DMS53 (cell line): ENCODE results near the gene CGB1.
A peak's percentile ranks its signal among the peaks of the same experiment; 100 is the strongest.

Source experiments
- DNase-seq: peaks from one replicate; lab custom pipeline; 2025; lab: John Stamatoyannopoulos, UW

Gene CGB1

DNA sequence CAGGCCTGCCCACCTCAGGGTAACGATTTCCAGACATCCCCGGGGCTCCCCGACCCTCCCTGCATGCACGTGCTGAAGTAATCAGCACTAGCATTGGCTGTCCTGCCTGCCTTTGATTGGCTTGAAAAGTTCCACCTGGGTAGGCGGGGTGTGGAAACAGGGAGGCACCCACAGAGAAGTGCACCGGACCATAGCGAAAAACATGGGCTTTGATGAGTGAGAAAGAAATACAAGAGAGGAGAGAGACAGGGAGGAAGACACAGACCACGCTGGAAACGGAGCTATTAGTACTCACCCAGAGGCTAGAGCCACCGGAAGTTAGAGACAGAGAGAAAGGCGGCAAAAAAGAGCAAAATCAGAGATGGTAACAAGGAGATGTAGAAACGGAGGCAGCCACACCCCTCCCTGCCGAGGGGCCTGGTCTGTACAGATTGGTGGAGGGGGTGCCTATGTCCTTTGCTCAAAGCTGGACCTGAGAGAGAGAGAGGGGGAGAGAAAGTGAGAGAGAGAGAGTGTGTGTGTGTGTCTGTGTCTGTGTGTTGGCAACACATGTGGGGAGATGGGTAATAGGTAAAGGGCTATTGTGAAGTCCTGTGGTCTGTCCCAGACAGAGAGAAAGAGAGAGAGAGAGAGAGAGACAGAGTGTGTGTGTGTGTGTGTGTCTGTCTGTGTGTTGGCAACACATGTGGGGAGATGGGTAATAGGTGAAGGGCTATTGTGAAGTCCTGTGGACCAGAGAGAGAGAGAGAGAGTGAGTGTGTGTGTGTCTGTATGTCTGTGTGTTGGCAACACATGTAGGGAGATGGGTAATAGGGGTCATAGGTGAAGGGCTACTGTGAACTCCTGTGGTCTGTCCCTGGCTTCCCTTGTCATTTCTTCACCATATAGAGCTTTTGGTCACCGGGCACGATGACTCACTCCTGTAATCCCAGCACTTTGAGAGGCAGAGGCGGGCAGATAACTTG lies 15.5 kb downstream of the CGB1 start:
- DNase-seq: peak; percentile 41

DNA sequence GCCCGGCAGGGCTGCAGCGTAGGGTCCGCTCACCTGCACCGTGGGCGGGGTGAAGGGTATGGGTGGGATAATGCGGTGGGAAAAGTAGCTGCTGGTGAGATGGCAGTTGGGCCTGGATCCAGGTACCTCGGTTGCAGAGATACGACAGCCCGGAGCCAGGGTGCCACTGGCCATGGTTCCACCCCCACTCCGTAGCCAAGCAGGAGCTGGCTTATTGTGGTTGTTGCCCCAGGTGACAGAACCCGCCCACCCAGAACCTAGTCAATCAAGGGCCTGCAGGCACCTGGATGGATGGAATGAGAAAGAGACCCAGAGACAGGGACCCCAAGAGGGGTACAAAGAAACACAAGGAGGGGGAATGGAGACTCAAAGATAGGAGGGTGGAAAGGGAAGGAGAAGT lies 16.4 kb downstream of the CGB1 start:
- DNase-seq: no peak

DNA sequence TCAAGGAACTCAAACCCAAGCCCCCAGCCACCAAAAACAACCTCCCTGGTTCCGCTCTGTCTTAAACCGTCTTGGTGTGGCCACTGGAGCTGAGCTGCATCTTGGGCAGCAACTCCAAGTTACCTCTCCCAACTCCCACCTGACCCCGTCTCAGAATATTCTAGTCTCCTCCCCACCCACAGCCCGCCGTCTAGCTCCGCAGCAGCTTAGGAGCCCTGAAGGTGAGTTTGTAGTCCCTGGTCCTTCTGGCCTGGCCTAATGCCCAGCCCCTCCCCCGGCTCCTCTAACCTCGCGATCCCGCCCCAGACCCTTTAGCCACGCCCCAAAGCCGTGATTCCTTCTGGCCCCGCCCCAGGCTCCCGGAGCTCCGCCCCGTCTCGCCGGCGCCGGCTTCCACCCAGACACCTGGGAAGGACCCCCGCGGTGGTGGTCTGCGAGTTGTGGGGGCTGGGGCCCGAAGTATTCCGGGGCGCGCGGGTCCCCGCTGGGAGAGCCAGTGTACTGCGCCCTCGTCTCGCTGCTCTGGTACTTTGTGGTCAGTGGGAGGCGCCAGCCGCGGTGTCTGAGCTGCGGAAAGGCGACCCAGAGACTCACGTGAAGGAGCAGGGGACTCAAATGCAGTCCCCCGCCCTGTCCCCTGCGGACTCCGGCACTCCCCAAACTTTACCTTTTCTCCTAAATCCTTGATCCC lies 17.3 kb downstream of the CGB1 start:
- peak; percentile 84 for DNase-seq

DNA sequence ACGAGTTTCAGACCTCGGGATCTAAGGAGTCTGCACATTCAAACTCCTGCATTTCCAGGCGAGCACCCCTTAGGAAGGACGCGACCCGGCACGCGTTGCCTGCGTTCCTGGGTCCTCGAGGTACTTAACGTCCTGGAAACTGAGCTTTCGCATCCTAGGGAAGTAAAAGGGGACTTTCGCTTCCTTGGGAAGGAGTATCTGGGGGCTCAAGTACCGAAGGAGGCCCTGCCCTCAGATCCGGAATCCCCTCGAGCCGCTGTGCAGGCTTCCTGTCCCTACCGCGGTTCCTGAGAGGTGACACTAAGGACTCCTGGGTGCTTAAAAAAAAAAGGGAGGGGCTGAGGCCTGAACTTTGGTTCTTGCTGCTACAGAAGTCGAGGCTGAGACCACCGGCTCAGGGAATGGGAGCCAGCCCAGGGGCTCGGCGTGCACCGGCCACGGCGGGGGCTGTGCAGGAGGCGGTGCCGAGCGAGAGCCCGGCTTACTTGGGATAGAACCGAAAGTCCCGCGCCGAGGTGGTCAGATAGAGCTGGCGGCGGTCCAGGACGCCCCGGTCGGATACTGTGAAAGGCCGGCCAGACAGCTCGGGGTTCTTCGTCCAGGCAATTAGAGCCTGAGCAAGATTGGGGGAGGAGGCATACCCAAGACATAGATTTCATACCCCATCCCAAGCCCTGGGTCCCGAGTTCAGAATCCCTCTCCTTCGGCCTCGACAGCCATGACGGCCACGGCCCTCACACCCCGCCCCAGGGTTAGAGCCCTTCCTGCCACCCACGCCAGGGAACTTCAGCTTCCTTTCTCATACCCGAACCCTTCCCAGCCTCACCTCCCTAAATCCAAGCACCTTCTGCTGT lies 18.1 kb downstream of the CGB1 start:
- DNase-seq: peak; percentile 56

DNA sequence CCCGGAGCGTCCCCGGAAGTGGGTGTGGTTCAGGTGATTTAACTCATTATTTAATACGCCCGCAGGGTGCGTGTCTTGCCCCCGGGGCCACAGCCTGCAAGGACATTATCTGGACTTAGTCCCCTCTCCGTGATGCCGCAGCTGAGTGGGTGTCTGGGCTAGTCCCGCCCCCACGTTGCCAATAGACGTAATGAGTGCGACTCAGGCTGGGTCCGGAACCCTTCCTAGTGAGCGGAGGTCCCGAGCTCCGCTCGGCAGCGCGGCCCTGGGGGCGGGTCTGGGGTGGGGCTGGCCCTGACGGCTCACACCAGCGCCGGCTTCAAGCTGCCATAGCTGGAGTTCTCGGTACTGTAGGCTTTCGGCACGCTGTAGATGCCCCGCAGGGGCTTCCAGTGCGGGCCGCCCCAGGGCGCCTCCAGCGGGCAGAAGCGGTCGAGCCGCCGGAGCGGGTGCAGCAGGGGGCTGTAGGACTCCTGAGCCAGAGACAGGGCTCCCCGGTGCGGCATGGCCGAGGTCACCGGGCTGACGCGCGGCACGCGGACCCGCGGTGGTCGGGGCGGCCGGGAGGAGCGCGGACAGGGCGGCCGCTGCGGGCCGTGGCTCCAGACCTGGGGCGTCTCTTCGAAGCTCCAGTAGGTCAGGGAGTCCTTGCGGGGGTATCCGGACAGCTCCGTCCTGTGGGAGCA lies 18.9 kb downstream of the CGB1 start:
- peak; percentile 84 for DNase-seq

DNA sequence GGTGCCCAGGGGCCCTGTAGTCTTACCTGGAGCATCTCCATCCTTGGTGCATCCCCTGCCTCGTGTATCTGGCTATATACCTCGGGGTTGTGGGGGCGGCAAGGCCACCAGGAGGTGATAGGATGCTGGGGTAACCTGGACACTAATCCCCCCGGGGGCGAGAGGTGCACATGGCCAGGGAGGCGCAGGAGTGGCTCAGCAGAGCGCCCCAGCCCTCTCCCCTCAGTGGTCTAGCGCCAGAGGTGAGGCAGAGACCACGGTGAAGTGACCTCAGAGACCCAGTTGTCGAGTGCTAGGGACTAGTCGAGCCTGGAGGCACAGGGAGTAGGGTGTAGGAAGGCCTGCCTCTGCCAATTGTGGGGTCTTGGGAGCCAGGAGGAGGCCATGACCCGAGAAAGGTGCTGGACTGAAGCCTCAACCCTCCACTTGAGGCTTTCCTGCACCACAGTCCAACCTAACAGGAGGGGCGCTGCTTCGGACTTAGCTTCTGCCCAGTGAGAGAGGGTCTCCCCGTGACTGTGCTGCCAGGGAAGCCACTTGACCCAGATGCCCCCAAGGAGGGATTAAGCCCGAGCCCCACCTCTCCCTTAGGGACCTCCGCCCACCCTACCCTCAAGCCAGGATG lies 19.5 kb downstream of the CGB1 start, which contains the start of gene LHB:
TSS of gene LHB (minus strand) at position 51 of the 625 bp plus-strand sequence. CDS start at position 41, 10 bp downstream.
- peak; percentile 42 for DNase-seq

DNA sequence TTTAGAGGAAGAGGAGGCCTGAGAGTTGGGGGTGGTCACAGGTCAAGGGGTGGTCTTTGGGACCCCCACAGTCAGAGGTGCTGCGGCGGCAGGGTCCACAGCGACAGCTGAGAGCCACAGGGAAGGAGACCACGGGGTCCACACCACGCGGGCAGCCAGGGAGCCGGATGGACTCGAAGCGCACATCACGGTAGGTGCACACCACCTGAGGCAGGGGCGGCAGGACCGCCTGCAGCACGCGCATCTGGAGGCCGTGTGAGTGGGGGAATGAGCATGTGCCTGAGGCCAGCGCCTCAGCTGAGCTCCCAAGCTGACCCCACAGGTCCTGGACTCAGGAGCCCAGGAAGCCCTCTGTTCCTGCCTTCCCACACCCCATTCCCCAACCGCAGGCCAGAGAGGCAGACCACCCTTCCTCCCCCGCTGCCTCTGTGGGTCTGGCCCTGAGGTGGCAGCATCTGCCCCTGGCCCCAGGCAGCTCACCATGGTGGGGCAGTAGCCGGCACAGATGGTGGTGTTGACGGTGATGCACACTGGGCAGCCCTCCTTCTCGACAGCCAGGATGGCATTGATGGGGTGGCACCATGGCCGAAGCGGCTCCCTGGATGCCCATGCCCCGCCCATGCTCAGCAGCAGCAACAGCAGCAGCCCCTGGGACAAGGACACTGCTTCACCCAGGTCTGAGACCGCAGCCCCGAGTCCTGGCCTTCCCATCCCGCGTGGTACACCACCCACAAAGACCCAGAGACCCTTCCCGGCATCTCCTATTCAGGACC lies 20.4 kb downstream of the CGB1 start:
- DNase-seq: no peak

DNA sequence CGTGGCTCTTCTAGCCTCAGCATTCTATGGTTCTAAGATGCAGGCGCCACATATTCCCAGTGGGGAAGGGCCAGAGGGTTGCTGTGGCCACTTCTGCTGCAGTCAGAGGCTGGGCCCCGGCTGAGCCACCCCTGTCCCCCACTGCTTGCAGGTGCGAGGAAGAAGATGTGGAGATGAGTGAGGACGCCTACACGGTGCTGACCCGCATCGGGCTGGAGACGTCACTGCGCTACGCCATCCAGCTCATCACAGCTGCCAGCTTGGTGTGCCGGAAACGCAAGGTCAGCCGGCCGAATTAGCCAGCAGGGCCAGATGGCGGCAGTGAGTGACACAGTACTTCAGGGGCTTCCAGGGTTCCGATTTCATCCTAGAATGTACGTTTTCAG lies 21.8 kb downstream of the CGB1 start:
- no peak for DNase-seq

DNA sequence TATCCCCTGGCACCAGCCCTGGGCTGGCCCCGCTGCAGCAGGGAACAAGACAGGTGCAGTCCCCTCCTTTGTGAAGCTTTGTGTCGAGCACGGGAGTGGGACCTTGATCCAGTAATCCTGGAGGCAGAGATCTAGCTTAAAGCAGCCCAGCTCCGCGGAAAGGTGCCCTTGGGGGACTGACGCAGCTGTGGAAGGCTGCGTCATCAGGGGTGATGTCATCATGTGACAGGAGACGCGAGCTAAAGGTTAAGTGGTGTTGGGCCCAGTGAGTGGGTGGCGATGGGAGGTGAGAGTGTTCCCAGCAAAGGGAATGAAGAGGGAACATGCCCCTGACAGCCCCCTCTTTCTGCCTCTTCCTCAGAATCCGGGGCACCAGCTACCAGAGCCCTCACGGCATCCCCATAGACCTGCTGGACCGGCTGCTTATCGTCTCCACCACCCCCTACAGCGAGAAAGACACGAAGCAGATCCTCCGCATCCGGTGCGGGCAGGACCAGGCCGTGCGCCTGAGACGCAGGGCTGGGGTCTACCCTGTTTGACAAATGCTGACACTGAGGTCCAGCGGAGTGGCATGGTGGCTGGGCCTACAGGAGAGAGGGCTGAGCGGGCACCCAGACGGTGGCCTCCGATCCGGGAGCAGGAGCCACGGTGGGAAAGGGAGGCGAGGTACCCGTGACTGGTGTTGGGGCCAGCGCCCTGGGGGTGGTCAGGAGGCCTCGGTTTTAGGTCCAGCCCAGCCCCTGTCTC lies 22.4 kb downstream of the CGB1 start:
- DNase-seq: peak; percentile 64

DNA sequence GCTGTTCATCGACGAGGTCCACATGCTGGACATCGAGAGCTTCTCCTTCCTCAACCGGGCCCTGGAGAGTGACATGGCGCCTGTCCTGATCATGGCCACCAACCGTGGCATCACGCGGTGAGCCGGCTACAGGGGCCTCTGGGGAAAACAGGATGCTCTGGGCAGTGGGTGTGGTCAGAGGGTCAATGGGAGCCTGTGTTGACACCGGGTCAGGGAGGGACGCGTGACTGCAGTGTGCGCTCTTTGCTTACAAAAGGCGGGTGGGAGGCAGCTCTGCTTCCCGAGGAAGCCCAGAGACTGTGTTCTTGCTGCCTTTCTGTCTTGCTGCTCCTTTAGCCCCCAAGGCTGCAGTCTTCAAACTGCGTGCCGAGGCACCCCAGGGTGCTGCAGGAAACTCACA lies 25.5 kb downstream of the CGB1 start:
- DNase-seq: no peak

DNA sequence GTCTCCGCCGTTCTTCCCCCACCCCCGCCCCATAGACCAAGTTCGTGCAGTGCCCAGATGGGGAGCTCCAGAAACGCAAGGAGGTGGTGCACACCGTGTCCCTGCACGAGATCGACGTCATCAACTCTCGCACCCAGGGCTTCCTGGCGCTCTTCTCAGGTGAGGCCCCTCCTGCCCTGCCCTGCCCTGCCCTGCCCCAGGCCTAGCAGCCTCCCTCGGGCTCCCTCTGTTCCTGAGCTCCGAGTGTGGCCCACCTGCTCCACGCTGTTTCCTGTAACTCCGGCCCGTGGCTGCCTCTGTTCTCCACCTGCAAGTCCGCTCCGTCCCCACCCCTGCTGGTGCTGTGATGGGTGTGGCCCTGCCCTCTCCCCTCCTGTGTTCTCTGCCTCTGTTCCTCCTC lies 26.2 kb downstream of the CGB1 start:
- DNase-seq: no peak

DNA sequence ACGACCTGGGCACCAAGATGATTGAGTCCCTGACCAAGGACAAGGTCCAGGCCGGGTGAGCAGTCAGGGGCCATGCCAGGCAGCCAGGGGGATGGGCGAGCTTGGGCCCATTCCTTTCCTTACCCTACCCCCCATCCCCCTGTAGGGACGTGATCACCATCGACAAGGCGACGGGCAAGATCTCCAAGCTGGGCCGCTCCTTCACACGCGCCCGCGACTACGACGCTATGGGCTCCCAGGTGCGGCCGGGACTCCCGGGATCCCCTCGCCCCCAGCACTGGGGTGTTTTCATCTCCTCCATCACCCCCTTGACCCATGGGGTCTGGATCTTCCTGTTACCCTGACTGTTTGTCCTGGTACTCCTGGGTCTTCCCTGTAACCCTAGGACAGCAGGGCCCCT lies 26.9 kb downstream of the CGB1 start:
- no peak for DNase-seq

DNA sequence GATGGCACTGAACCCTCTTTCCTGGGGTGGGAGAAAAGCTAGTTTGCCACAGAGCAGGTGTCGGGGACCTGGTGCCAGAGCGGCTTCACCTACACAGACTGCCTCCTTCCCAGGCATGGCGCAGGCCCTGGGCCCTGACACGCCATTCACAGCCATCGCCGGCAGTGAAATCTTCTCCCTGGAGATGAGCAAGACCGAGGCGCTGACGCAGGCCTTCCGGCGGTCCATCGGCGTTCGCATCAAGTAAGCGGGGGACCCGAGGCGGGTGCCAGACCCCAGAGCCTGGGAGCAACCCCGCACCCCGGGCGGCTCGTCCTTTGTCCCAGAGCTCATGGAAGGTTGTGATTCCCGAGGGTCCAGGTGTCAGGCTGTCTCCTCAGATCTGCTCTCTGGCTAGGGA lies 29.8 kb downstream of the CGB1 start:
- DNase-seq: no peak

DNA sequence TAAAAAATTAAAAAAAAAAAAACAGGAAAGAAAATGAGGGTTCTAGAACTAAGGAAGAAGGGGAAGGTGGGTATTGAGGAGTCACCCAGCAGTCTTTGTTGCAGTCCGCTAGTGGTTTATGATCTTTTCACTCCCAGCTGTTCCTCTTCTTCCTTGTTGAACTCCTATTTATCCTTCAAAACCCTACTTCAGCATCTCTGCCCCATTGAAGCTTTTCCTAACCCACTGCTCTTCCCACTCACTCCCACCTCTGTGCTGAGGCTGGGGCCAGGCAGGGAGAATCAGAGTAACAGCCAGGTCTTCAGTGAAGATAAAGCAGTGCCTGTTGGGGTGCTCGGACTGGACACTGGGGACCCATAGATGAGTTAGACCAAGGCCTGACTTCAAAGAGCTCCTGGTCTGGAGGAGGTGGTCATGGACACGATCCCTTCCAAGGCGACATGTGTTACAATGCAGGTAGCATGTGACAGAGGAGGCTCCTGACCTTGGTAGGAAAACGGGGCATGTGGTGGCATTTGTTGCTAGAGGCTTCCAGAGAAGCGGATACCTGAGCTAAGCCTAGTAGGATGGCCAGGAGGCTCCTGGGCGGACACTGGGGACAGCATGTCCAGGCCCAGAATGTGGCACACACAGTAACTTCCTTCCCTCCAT lies 31.6 kb downstream of the CGB1 start:
- no peak for DNase-seq

DNA sequence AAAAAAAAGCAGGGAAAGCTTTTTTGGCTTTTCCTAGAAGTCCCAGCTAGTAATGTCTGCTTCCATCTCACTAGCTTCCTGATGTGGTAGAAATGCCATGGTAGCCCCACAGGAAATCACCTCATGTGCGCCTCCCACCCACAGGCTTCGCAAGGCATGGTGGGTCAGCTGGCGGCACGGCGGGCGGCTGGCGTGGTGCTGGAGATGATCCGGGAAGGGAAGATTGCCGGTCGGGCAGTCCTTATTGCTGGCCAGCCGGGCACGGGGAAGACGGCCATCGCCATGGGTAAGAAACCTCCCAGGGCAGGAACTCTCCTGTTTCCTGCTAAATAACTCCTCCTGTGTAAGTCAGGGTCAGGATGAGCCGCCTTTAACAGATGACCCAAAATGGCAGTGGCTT lies 32.6 kb downstream of the CGB1 start:
- DNase-seq: no peak

DNA sequence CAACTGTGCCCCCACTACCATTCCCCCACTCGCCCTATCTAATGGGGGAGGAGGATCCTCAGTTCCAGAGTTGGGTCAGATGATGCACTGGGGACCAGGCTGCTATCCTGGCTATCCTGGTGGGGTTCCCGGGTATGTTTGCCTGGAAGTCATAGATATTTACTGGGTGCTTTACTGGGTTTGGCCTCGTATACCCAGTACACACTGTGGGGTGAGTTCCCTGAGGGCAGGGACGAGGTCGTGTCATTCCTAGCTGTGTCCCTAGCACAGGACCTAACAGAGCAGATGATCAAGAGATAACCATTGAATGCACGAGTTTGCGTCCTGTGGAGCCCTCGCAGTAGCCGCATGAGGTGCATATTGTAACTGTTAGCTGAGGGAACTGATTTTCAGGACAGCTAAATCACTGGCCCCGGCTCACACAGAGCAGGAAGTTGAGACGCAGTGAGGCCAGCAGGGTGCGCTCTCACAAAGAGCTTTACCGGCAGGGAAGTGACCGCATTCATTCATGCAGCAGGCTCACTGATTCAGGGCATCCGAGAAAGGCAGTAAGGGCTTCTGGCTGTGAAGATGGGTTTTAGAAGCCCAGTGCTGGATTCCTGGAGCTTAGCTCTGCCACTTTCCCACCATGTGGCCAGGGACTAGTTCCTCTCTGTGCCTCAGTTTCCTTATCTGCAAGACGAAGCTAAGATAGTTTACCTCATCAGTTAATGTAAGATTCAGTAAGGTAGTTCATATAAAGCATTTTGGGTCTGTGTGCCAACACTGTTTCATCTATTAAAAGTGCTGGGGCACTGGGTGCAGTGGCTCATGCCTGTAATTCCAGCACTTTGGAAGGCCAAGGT lies 37.0 kb downstream of the CGB1 start:
- DNase-seq: peak; percentile 77

DNA sequence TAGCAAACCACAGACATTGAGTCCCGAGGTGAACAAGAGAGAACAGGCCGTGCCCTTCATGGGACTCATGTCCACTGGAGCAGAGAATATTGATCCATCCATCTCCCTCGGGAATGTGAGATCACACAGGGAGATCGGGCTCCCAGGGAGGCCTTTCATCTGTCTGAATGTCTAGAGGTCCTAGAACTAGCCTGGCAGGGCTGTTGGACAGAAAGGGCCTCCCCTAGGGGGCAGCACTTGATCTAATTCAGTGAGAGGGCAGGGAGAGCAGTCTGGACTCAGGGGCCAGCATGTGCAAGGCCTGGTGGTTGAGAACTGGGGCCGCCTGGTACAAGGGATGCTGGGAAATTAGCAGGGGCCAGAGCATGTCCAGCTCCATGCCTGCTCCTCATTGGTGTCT lies 38.7 kb downstream of the CGB1 start:
- DNase-seq: peak; percentile 83

DNA sequence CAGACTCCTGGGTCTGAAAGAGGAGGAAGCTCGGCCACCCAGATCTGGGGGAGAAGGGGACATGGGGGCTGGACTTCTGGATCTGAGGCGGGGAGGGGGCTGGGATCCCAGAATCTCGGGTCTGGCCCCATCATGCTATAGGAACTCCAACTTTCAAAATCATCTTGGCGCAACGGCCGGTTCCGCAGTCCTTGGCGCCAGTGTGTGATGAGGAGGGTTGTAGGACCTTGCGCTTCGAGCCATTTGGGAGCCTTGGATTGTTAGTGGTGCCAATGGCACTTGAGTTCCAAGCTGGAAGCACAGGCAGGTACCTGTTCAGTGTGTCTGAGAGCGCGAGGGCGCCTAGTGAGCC lies 42.7 kb downstream of the CGB1 start:
- peak; percentile 43 for DNase-seq
